HepG2 (cell line): ENCODE data around the gene LIPT1.

Experiments used
- CEBPB ChIP-seq: IDR thresholded peaks from 2 replicates; pipeline ENCODE4 v1.6.1; 2011; ENCODE audit warnings: low read depth, low read length, improper control_type of control experiment, borderline replicate concordance
- HNRNPH1 ChIP-seq: fragments of 200-400 bp; formaldehyde crosslinking; optimal IDR thresholded peaks from 2 replicates; pipeline ENCODE3; 2017; ENCODE audit warnings: mild to moderate bottlenecking, low read depth, low read length
- PCBP2 ChIP-seq: fragments of 200-400 bp; formaldehyde crosslinking; optimal IDR thresholded peaks from 2 replicates; pipeline ENCODE3; 2018; ENCODE audit warnings: low read length, low read depth; ENCODE audit not compliant: poor library complexity, severe bottlenecking
- ZNF510 ChIP-seq: sonication (generic); formaldehyde crosslinking; IDR thresholded peaks from 2 replicates; pipeline ENCODE4 v1.4.0; 2020; ENCODE audit warnings: low read depth, mild to moderate bottlenecking, missing genetic modification reagents
- TF ChIP-seq, protein P1 (sequence below): IDR thresholded peaks from 2 replicates; pipeline ENCODE4 v1.6.1; 2016; ENCODE audit warnings: mild to moderate bottlenecking
- TF ChIP-seq, protein P2 (sequence below): sonication (generic); formaldehyde crosslinking; IDR thresholded peaks from 2 replicates; pipeline ENCODE4 v1.5.0; 2020; ENCODE audit warnings: mild to moderate bottlenecking, missing genetic modification reagents, moderate library complexity

DNA sequence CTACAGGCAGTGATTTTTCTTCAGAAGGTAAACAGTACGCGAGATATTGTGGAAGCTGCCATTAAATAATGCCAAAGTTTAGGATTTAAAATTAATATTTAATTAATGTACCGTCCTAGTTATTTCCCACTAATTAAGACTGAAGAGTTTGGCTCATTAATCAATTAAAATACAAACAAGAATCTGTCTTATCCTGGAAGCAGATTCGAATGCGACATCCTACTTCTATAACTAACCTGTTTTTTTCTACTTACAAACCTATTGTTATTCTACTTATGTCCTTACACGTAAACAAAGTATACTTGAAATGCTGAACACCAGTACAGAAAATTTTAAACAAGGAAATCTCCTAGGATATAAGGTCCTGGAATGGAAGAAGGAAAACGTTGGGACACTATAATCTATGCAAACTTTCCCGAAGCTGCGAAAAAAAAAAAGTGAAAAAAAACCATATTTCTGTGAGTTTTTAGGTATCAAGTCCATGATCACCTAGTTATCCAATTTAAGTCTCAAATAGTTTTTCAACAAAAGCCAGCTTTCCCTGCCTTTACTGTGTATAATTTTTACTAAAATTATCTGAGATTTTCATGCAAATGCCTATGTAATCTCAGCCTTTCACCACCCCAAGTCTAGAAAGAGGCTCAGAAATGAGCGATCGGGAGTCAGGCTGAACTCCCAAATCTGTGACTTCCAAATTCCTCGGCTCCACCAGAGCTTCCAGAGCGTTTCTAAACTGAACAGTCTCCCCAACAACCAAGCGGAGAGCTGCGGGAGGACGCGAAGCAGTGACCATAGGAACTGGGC is 14.5 kb upstream of the LIPT1 start:
- TF ChIP-seq HNRNPH1 (no peak), CEBPB (no peak), ZNF510 (no peak), PCBP2 (no peak)
- TF ChIP-seq, protein P1, sequence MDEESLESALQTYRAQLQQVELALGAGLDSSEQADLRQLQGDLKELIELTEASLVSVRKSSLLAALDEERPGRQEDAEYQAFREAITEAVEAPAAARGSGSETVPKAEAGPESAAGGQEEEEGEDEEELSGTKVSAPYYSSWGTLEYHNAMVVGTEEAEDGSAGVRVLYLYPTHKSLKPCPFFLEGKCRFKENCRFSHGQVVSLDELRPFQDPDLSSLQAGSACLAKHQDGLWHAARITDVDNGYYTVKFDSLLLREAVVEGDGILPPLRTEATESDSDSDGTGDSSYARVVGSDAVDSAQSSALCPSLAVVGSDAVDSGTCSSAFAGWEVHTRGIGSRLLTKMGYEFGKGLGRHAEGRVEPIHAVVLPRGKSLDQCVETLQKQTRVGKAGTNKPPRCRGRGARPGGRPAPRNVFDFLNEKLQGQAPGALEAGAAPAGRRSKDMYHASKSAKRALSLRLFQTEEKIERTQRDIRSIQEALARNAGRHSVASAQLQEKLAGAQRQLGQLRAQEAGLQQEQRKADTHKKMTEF (CRISPR knock-in tag), result no peak
- TF ChIP-seq, protein P2, sequence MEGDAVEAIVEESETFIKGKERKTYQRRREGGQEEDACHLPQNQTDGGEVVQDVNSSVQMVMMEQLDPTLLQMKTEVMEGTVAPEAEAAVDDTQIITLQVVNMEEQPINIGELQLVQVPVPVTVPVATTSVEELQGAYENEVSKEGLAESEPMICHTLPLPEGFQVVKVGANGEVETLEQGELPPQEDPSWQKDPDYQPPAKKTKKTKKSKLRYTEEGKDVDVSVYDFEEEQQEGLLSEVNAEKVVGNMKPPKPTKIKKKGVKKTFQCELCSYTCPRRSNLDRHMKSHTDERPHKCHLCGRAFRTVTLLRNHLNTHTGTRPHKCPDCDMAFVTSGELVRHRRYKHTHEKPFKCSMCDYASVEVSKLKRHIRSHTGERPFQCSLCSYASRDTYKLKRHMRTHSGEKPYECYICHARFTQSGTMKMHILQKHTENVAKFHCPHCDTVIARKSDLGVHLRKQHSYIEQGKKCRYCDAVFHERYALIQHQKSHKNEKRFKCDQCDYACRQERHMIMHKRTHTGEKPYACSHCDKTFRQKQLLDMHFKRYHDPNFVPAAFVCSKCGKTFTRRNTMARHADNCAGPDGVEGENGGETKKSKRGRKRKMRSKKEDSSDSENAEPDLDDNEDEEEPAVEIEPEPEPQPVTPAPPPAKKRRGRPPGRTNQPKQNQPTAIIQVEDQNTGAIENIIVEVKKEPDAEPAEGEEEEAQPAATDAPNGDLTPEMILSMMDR, result no peak
